Right ventricle myocardium superior (tissue), 1 donor: ENCODE measurements around the gene DPF3. TPM values are rescaled to one million over a fixed set of nuclear protein-coding genes. Genes with fewer than 3 reads are reported as not detected.
A peak's percentile ranks its signal among the peaks of the same experiment; 100 is the strongest.

Experiments
- ATAC-seq: fragments of 200-7000 bp; cut with Tn5 transposase; one replicate; pipeline ENCODE4 v1.9.1; 2020; ENCODE audit warnings: mild to moderate bottlenecking; ENCODE audit not compliant: poor library complexity
- DNase-seq: peaks from one replicate; pipeline ENCODE4 v3.0.0-alpha.2; 2020
- intact Hi-C: fragments of 100-400 bp; cut with DNase I; formaldehyde crosslinking; loops from one replicate; pipeline ENCODE4 v1.11.2; 2022
- long read RNA-seq: library from polyadenylated mRNA; unstranded; transcript quantifications from one replicate; pipeline ENCODE4 v2.0.0, GENCODE V29; 2021
- total RNA-seq: library from RNA; stranded (reverse); fragmentation: NEBNext Ultra II Directional; extraction: Animal tissue kit (Norgen Biotek cat#: 25700); gene quantifications from one replicate; pipeline ENCODE4 v1.2.1, GENCODE V29; 2021
- donor health status: DM: no; HTN: yes; CAD: no; lungs with severe emphysema.

Gene DPF3
- total RNA-seq = 25.0 TPM
- long read RNA-seq, full-length matches to known transcripts = 7 of 17 reads
- long read RNA-seq, partial matches to known transcripts = 7 of 17 reads
- long read RNA-seq, other reads (novel, unspliced or antisense) = 3 of 17 reads

GRCh38 chr14:72893636-72894322 is at the start of gene DPF3:
TSS of gene DPF3 (minus strand) at chr14:72894101. CDS start at chr14:72894088, 13 bp downstream.
- DNase-seq (peak; percentile 98), ATAC-seq (peak; percentile 94)
- intact Hi-C loops = loop anchor here (2.0 to 10.0 kb wide), 2 partner anchors 81 to 169 kb away; no protein-coding TSS in a partner anchor

DNA sequence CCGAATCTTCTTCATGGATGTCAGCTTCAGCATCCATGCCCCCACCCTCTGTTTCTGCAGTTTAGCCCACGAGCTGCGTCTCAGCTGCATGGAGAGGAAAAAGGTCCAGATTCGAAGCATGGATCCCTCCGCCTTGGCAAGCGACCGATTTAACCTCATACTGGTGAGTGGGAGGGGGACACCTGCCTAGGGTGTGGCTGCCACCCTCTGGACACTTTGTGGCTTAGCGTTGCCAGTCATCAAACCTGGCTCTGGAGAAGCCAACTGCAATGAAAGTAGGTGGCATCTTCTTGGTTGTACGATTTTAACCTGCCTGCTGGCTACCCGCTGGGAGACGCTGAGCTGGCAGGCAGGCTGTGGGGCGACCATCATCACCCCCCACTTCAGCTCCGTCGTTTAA is 49.0 kb upstream of the DPF3 start:
- ATAC-seq (no peak), DNase-seq (no peak)
- intact Hi-C loops = no loop called here

DNA sequence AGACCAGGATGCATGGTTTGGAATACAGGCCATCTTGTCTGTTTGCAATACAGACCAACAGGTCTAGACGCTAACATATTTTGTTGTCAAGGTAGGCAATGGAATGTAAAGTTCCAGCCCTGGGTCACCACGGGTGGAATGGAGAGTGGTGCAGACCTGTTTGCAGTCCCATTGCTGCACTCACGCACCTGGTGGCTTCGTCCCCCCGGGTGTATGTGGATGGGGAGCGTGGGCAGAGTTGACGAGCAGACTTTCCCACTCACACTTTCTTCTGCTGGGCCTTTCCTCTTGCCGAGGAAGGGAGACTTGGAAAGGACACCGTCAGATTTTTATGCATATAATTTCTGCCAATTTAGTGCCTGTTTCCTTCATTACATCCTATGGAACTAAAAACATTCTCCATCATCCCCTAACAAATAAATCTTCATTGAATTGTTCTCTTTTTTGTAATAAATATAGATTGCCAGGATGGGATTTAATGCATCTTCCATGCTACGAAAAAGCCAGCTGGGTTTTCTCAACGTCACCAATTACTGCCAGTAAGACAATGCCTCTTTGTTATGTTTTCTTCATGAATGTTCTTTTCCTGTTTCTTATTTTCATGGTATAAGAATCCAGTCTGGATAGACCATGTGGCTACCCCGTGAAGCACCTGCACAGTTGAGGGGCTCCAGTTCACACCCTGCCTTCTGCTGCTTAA is 47.5 kb upstream of the DPF3 start:
- DNase-seq (no peak), ATAC-seq (no peak)
- intact Hi-C loops = no loop called here

GRCh38 chr14:72939630-72940029 is 45.7 kb upstream of the DPF3 start:
- ATAC-seq (no peak), DNase-seq (no peak)
- intact Hi-C loops = no loop called here

DNA sequence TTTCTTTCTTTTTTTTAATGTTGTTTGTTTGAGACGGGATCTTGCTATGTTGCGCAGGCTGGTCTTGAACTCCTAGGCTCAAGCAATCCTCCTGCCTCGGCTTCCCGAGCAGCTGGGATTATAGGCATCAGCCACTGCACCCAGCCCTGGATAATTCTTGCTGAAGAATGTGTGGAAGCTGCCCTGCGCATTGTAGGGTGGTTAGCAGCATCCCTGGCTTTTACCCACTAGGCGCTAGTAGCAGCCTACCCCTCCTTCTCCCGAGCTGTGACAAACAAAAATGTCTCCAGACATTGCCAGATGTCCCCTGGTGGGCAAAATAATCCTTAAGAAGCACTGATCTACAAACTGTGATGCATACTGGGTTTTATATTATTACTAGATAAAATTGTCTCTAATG is 39.0 kb upstream of the DPF3 start:
- intact Hi-C loops = no loop called here
- DNase-seq = no peak
- no peak for ATAC-seq

GRCh38 chr14:72929316-72930080 is 35.6 kb upstream of the DPF3 start:
- intact Hi-C loops = no loop called here
- ATAC-seq (no peak), DNase-seq (no peak)

GRCh38 chr14:72928872-72929271 is 35.0 kb upstream of the DPF3 start:
- no peak for ATAC-seq
- DNase-seq = no peak
- intact Hi-C loops = no loop called here

- intact Hi-C loops = no loop called here
- peak; percentile 97 for DNase-seq
Measured at GRCh38 chr14:72926292-72927028, 32.6 kb upstream of the DPF3 start, which contains the start of gene DCAF4. TSS of gene DCAF4 (plus strand) at chr14:72926464. CDS start at chr14:72937979, 11,515 bp downstream.

GRCh38 chr14:72925815-72926291 is 32.0 kb upstream of the DPF3 start:
- intact Hi-C loops = no loop called here
- ATAC-seq = peak; percentile 42

More at GRCh38 chr14:72926292-72927028, 32.6 kb upstream of the DPF3 start, which contains the start of gene DCAF4:
- ATAC-seq = peak; percentile 98

DNA sequence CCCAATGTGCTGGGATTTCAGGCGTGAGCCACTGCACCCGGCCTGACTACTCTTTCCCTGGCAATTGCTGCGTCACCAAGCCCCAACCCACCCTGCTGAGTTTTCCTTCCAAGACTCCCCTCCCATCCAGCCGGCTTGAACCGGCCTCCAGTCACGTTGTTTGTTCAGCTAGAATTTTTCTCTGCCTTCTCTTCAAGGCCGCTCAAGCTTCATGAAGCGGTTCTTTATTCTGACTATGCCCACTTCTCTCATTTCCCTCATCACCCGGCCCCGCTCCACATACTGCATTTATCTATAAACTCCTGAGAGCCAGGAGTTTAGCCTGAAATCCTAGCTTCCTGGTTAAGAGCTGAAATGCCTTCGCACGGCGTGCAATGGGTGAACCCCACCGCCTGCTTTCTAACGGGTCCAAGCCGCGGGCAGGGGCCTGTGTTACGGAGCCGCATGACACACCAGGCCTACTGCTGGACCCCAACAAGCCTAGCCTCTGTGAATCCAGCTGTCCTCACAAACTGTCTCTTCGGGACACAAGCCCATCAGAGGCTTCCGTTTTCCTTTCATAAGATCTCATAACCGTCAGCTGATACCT is 31.4 kb upstream of the DPF3 start:
- intact Hi-C loops = no loop called here
- no peak for DNase-seq
- ATAC-seq = no peak

More at GRCh38 chr14:72925815-72926291, 32.0 kb upstream of the DPF3 start:
- DNase-seq = no peak

DNA sequence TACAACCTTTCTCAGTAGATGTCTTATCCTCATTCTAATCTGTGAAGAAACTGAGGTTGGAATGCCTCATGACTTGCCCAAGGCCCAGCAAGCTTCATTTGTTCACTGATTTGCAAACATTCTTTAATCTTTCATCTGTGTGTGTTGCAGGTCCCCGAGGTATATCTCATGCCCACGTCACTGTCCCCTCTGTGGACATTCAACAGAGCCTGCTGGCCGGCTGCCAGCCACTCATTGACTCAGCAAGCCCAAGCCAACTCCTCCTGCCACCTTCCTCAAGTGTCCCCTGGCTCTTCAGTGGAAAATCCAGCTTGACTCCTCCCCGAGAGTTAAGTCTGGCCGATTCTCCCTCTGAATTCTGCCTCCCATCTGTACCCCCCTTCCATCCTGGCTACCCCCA is 30.4 kb upstream of the DPF3 start:
- ATAC-seq = no peak
- DNase-seq = peak; percentile 81
- intact Hi-C loops = no loop called here

GRCh38 chr14:72921396-72921795 is 27.5 kb upstream of the DPF3 start:
- intact Hi-C loops = no loop called here
- DNase-seq (no peak), ATAC-seq (no peak)

- DNase-seq (no peak), ATAC-seq (no peak)
- intact Hi-C loops = no loop called here
Measured at GRCh38 chr14:72920008-72920407, 26.1 kb upstream of the DPF3 start.

- ATAC-seq (no peak), DNase-seq (no peak)
- intact Hi-C loops = no loop called here
Measured at GRCh38 chr14:72917094-72917802, 23.3 kb upstream of the DPF3 start.

DNA sequence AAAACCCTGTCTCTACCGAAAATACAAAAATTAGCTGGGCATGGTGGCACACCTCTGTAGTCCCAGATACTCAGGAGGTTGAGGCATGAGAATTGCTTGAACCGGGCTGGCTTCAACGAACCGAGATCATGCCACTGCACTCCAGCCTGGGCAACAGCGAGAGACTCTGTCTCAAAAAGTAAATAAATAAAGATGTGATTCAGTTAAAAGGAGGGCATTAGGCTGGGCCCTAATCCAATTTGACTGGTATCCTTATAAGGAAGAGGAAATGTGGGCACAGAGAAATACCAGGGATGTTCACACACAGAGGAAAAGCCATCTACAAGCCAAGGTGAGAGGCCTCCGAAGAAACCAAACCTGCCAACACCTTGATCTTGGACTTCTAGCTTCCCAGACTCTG is 22.3 kb upstream of the DPF3 start:
- DNase-seq (no peak), ATAC-seq (no peak)
- intact Hi-C loops = no loop called here

DNA sequence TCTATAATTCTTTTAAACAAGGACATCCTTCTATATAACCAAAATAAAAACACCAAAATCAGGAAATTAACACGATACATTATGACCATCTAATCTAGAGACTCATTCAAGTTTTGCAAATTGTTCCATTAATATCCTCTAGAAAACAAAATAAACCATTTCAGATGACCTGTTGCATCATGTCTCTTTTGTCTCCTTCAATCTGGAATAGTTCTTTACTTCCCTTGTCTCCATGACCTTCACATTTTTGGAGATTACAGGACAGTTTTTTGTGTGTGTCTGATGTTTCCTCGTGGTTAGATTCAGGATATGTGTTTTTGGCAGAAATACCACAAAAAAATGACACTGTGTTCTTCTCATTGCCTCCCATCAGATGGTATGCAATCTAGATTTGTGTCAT is 19.9 kb upstream of the DPF3 start:
- DNase-seq (no peak), ATAC-seq (no peak)
- intact Hi-C loops = no loop called here

GRCh38 chr14:72909163-72909562 is 15.3 kb upstream of the DPF3 start:
- intact Hi-C loops = no loop called here

More at GRCh38 chr14:72909163-72909562, 15.3 kb upstream of the DPF3 start:
- no peak for DNase-seq
- peak; percentile 42 for ATAC-seq
